Panc1 (cell line): ENCODE results near the gene SMARCD2. TPM values are rescaled to one million over a fixed set of nuclear protein-coding genes. Genes with fewer than 3 reads are reported as not detected.

Source experiments
- ATAC-seq: fragments of 200-7000 bp; cut with Tn5 transposase; 2 replicates; pipeline ENCODE4 v1.9.1; 2020; ENCODE audit warnings: mild to moderate bottlenecking, moderate library complexity
- BruUV-seq: library from RNA; stranded (reverse); fragments of 400-500 nt; replicated peaks from 2 replicates; lab custom pipeline; 2021; lab: Mats Ljungman, UMichigan
- CTCF ChIA-PET: fragments of 300-600 bp; sonication (Branson Sonifier 250); formaldehyde crosslinking; loops from one replicate; lab custom pipeline; 2022; ENCODE audit warnings: antibody characterized with exemption; lab: Charles Lee
- POLR2A ChIA-PET: fragments of 300-600 bp; sonication (Branson Sonifier 250); formaldehyde crosslinking; loops from one replicate; lab custom pipeline; 2022; ENCODE audit warnings: antibody characterized with exemption; lab: Charles Lee
- DNase-seq: peaks from one replicate; pipeline ENCODE4 v3.0.0-alpha.2; 2010; ENCODE audit warnings: low read depth, low spot score
- H3K27ac ChIP-seq: 2 replicates; pipeline ENCODE4 v1.5.1; 2011; ENCODE audit warnings: mild to moderate bottlenecking, low read length, inconsistent platforms
- H3K27me3 ChIP-seq: fragments of 200-500 bp; sonication (Bioruptor generic); 2 replicates; pipeline ENCODE4 v1.6.0; 2014; ENCODE audit warnings: low read length, inconsistent platforms; ENCODE audit not compliant: control insufficient read depth, insufficient read depth
- H3K36me3 ChIP-seq: fragments of 200-500 bp; sonication (Bioruptor generic); 2 replicates; pipeline ENCODE4 v1.5.1; 2014; ENCODE audit warnings: inconsistent platforms, mild to moderate bottlenecking, low read length, moderate library complexity; ENCODE audit not compliant: control insufficient read depth, insufficient read depth
- H3K4me1 ChIP-seq: 2 replicates; pipeline ENCODE4 v1.5.1; 2011; ENCODE audit warnings: inconsistent platforms, mild to moderate bottlenecking, low read length, moderate library complexity; ENCODE audit not compliant: control insufficient read depth, insufficient read depth
- H3K4me3 ChIP-seq, 2 experiments: 2 replicates each; pipeline ENCODE4 v1.5.1; 2011 to 2012; ENCODE audit warnings: low read depth in 2 of 2, low read length in 2 of 2, mild to moderate bottlenecking in 2 of 2, inconsistent platforms in 1 of 2, moderate library complexity in 1 of 2
- H3K9me3 ChIP-seq: fragments of 200-500 bp; sonication (Bioruptor generic); 2 replicates; pipeline ENCODE4 v1.5.1; 2014; ENCODE audit warnings: low read depth, mild to moderate bottlenecking, inconsistent platforms, low read length, moderate library complexity; ENCODE audit not compliant: control insufficient read depth, insufficient read depth
- POLR2AphosphoS5 ChIP-seq: IDR thresholded peaks from 2 replicates; pipeline ENCODE4 v1.6.1; 2012; ENCODE audit warnings: mild to moderate bottlenecking, low read depth, low read length, moderate library complexity
- REST ChIP-seq, 2 experiments: IDR thresholded peaks; 2 replicates each; pipeline ENCODE4 v1.6.1; 2011 to 2012; ENCODE audit warnings: low read depth in 2 of 2, control low read depth in 1 of 2, low read length in 1 of 2, mild to moderate bottlenecking in 1 of 2, moderate library complexity in 1 of 2; ENCODE audit not compliant: insufficient read depth in 1 of 2
- SIN3A ChIP-seq: IDR thresholded peaks from 2 replicates; pipeline ENCODE4 v1.6.1; 2012; ENCODE audit warnings: low read depth, mild to moderate bottlenecking, low read length, moderate library complexity, borderline replicate concordance; ENCODE audit not compliant: insufficient read depth
- TCF7L2 ChIP-seq: IDR thresholded peaks from 2 replicates; pipeline ENCODE4 v1.6.1; 2011; ENCODE audit warnings: mild to moderate bottlenecking, low read depth, low read length, inconsistent platforms
- in situ Hi-C: cut with HindIII; loops from 2 replicates; pipeline ENCODE4 v1.10.0; 2016; ENCODE audit warnings: low sequenced_read_pairs, low pct_unique_long_range_greater_than_20kb
- intact Hi-C: fragments of 100-400 bp; cut with micrococcal nuclease; formaldehyde crosslinking; loops from one replicate; pipeline ENCODE4 v1.10.0; 2022; ENCODE audit not compliant: unreplicated experiment
- total RNA-seq: library from RNA; stranded (reverse); gene quantifications from one replicate; pipeline ENCODE4 v1.2.1, GENCODE V29; 2021; ENCODE audit not compliant: unreplicated experiment
- TF ChIP-seq, protein P1 (sequence below): fragments of 450-650 bp; IDR thresholded peaks from 2 replicates; pipeline ENCODE4 v1.5.1; 2017; ENCODE audit warnings: mild to moderate bottlenecking

SMARCD2 gene
- total RNA-seq, 1 experiment from 2014 or later = 59.4 TPM

GRCh38 chr17:63824362-63824761 lies 18.1 kb downstream of the SMARCD2 start:
- intact Hi-C loops (no loop called here), in situ Hi-C loops (no loop called here)
- no peak for TF ChIP-seq SIN3A
- no peak for TF ChIP-seq TCF7L2
- TF ChIP-seq, protein P1, sequence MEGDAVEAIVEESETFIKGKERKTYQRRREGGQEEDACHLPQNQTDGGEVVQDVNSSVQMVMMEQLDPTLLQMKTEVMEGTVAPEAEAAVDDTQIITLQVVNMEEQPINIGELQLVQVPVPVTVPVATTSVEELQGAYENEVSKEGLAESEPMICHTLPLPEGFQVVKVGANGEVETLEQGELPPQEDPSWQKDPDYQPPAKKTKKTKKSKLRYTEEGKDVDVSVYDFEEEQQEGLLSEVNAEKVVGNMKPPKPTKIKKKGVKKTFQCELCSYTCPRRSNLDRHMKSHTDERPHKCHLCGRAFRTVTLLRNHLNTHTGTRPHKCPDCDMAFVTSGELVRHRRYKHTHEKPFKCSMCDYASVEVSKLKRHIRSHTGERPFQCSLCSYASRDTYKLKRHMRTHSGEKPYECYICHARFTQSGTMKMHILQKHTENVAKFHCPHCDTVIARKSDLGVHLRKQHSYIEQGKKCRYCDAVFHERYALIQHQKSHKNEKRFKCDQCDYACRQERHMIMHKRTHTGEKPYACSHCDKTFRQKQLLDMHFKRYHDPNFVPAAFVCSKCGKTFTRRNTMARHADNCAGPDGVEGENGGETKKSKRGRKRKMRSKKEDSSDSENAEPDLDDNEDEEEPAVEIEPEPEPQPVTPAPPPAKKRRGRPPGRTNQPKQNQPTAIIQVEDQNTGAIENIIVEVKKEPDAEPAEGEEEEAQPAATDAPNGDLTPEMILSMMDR = no peak
- no peak for TF ChIP-seq POLR2AphosphoS5
- TF ChIP-seq REST (IDR thresholded peaks at IDR 0.05; ENCODE audit: insufficient read depth in 1 of 2, low read depth in 2 of 2, low read length in 1 of 2) = no peak
- peaks cover 41% of the 10 kb centered on the region for H3K36me3 ChIP-seq
- no peak for ATAC-seq
- H3K9me3 ChIP-seq = no peaks in the 10 kb centered on the region
- no peak overlapping the region for H3K27ac ChIP-seq
- CTCF ChIA-PET = no interaction called here
- no peaks in the 10 kb centered on the region for H3K27me3 ChIP-seq
- POLR2A ChIA-PET = no interaction called here
- no TSS peak for BruUV-seq
- H3K4me1 ChIP-seq = peaks cover 15% of the 10 kb centered on the region
- DNase-seq = no peak
- no peak overlapping the region for H3K4me3 ChIP-seq

GRCh38 chr17:63823659-63824331 lies 18.7 kb downstream of the SMARCD2 start:
- Histone ChIP-seq H3K36me3 (peaks cover 43% of the 10 kb centered on the region), H3K27me3 (no peaks in the 10 kb centered on the region), H3K4me1 (peaks cover 10% of the 10 kb centered on the region), H3K27ac (no peak overlapping the region), H3K9me3 (no peaks in the 10 kb centered on the region), H3K4me3 (no peak overlapping the region)
- DNase-seq = no peak
- TF ChIP-seq SIN3A = no peak
- TF ChIP-seq, protein P1 = no peak
- no peak for TF ChIP-seq POLR2AphosphoS5
- TF ChIP-seq TCF7L2 = no peak
- no peak for TF ChIP-seq REST (IDR thresholded peaks at IDR 0.05; ENCODE audit: insufficient read depth in 1 of 2, low read depth in 2 of 2, low read length in 1 of 2)
- in situ Hi-C loops = no loop called here
- no peak for ATAC-seq
- ChIA-PET POLR2A (no interaction called here), CTCF (no interaction called here)
- intact Hi-C loops = no loop called here
- no TSS peak for BruUV-seq
